ENCODE data around the gene ST7L. TPM values are rescaled to one million over a fixed set of nuclear protein-coding genes. Genes with fewer than 3 reads are reported as not detected.

Gene ST7L
- total and polyA plus RNA-seq, 8 donors = 9.0 to 16.9 (median 11.2) TPM

- Histone ChIP-seq H3K27me3 (no peaks in the 10 kb centered on the region), H3K4me1 (peaks cover 6 to 41% (median 17%) of the 10 kb centered on the region in 3 donors), H3K4me3 (no peak overlapping the region), H3K36me3 (no peaks in the 10 kb centered on the region), H3K27ac (no peak overlapping the region), H3K9me3 (no peaks in the 10 kb centered on the region)
- no peak for TF ChIP-seq CTCF (IDR thresholded peaks at IDR 0.05)
- intact Hi-C loops (cut with DNase I) = no loop called here
- FAIRE-seq = no peak
- DNase-seq = no peak
- no peak for ATAC-seq
Measured at GRCh38 chr1:112636597-112637253, 17.8 kb upstream of the ST7L start.

- FAIRE-seq = peak; percentile 5
- intact Hi-C loops (cut with DNase I) = no loop called here
- Histone ChIP-seq H3K36me3 (no peaks in the 10 kb centered on the region), H3K9me3 (no peaks in the 10 kb centered on the region), H3K27ac (no peak overlapping the region), H3K4me1 (peaks cover 6 to 41% (median 19%) of the 10 kb centered on the region in 3 donors), H3K4me3 (no peak overlapping the region), H3K27me3 (no peaks in the 10 kb centered on the region)
- ATAC-seq = no peak
- WGBS, 2 donors = 83 to 85% methylated on average over 2 of the region's 2 CpGs
- no peak for DNase-seq
- no peak for TF ChIP-seq CTCF (IDR thresholded peaks at IDR 0.05)
Measured at GRCh38 chr1:112636056-112636455, 17.1 kb upstream of the ST7L start.

- no peak for FAIRE-seq
- Histone ChIP-seq H3K27me3 (no peaks in the 10 kb centered on the region), H3K4me3 (no peak overlapping the region), H3K27ac (no peak overlapping the region), H3K4me1 (peaks cover 6 to 41% (median 23%) of the 10 kb centered on the region in 3 donors), H3K9me3 (no peaks in the 10 kb centered on the region), H3K36me3 (no peaks in the 10 kb centered on the region)
- no peak for TF ChIP-seq CTCF (IDR thresholded peaks at IDR 0.05)
- intact Hi-C loops (cut with DNase I) = no loop called here
- DNase-seq = no peak
- no peak for ATAC-seq
Measured at GRCh38 chr1:112634367-112634766, 15.4 kb upstream of the ST7L start.

GRCh38 chr1:112633628-112634027 lies 14.7 kb upstream of the ST7L start:
- 92 to 97% methylated on average over 2 of the region's 2 CpGs for WGBS, 2 donors
- intact Hi-C loops (cut with DNase I) = no loop called here
- Histone ChIP-seq H3K4me3 (no peak overlapping the region), H3K4me1 (peaks cover 6 to 41% (median 23%) of the 10 kb centered on the region in 3 donors), H3K9me3 (no peaks in the 10 kb centered on the region), H3K27me3 (no peaks in the 10 kb centered on the region), H3K27ac (no peak overlapping the region), H3K36me3 (no peaks in the 10 kb centered on the region)
- DNase-seq = no peak
- no peak for TF ChIP-seq CTCF (IDR thresholded peaks at IDR 0.05)
- no peak for ATAC-seq
- no peak for FAIRE-seq

- no peak for ATAC-seq
- H3K27me3 ChIP-seq = no peaks in the 10 kb centered on the region
- H3K36me3 ChIP-seq = no peaks in the 10 kb centered on the region
- H3K27ac ChIP-seq = no peak overlapping the region
- no peak for DNase-seq
- H3K4me1 ChIP-seq = peaks cover 0 to 8% (median 6%) of the 10 kb centered on the region in 3 donors
- H3K9me3 ChIP-seq = no peaks in the 10 kb centered on the region
- FAIRE-seq = no peak
- H3K4me3 ChIP-seq = no peak overlapping the region
- TF ChIP-seq CTCF (IDR thresholded peaks at IDR 0.05) = no peak
- intact Hi-C loops (cut with DNase I) = loop anchor here in 1 of 3 donors (10.0 kb wide), 1 partner anchor 76 kb away; the partner anchor contains the start of gene RHOC
Measured at GRCh38 chr1:112629256-112629655, 10.3 kb upstream of the ST7L start.

Data from pancreas (tissue), 10 donors.